Kidney (tissue), 14 donors: ENCODE data around the gene RIN3. TPM values are rescaled to one million over a fixed set of nuclear protein-coding genes. Genes with fewer than 3 reads are reported as not detected.

Experiments
- DNase-seq, 5 donors: peaks; one replicate each; pipeline ENCODE4 v3.0.0-alpha.2; 2013 to 2020
- FAIRE-seq: peaks from 2 replicates; lab custom pipeline; 2012; peaks lifted over from hg19 to GRCh38; lab: Jason Lieb, UNC
- H3K27ac ChIP-seq, 2 donors: one replicate each; pipeline ENCODE4 v1.7.0; 2013; ENCODE audit warnings: low read depth in 2 of 2, low read length in 2 of 2, inconsistent platforms in 1 of 2
- H3K27me3 ChIP-seq: one replicate; pipeline ENCODE4 v1.7.1; 2013; ENCODE audit warnings: low read length, inconsistent platforms; ENCODE audit not compliant: control insufficient read depth, insufficient read depth
- H3K36me3 ChIP-seq, 3 donors: one replicate each; pipeline versions ENCODE4 v1.7.0 to v1.7.1; 2013; ENCODE audit warnings: low read length in 3 of 3, control low read depth in 1 of 3, inconsistent platforms in 1 of 3; ENCODE audit not compliant: insufficient read depth in 3 of 3, control insufficient read depth in 2 of 3
- H3K4me1 ChIP-seq, 3 donors: one replicate each; pipeline versions ENCODE4 v1.7.0 to v1.7.1; 2013; ENCODE audit warnings: low read length in 3 of 3, inconsistent platforms in 1 of 3, low read depth in 1 of 3; ENCODE audit not compliant: control insufficient read depth in 2 of 3, insufficient read depth in 2 of 3
- H3K4me3 ChIP-seq, 3 donors: one replicate each; pipeline versions ENCODE4 v1.7.0 to v1.8.1; 2013; ENCODE audit warnings: low read length in 3 of 3, control low read depth in 1 of 3, inconsistent platforms in 1 of 3
- H3K9ac ChIP-seq, 3 donors: one replicate each; pipeline versions ENCODE4 v1.7.0 to v1.7.1; 2013; ENCODE audit warnings: low read length in 3 of 3, control low read depth in 1 of 3, inconsistent platforms in 1 of 3
- H3K9me3 ChIP-seq, 3 donors: one replicate each; pipeline versions ENCODE4 v1.7.0 to v1.7.1; 2013; ENCODE audit warnings: low read length in 3 of 3, control low read depth in 1 of 3, inconsistent platforms in 1 of 3; ENCODE audit not compliant: control insufficient read depth in 2 of 3, insufficient read depth in 1 of 3
- CTCF ChIP-seq: IDR thresholded peaks from 3 replicates; pipeline ENCODE4 v1.5.1; 2012; ENCODE audit warnings: mild to moderate bottlenecking, moderate library complexity, borderline replicate concordance; ENCODE audit not compliant: insufficient read depth; ENCODE audit errors: extremely low read depth
- intact Hi-C: fragments of 100-400 bp; cut with DNase I; formaldehyde crosslinking; loops from one replicate; pipeline ENCODE4 v1.11.1; 2022
- polyA plus RNA-seq: library from polyadenylated mRNA; stranded (reverse); fragments of 350-450 nt; fragmentation: Illumina TruSeq; extraction: RNeasy Lipid Tissue Mini Kit (QIAGEN cat#74804); gene quantifications from one replicate; pipeline ENCODE4 v1.2.3, GENCODE V29; 2014; ENCODE audit warnings: low read depth, low replicate concordance; ENCODE audit not compliant: insufficient read depth
- total RNA-seq: library from RNA; stranded (reverse); fragmentation: NEBNext Ultra II Directional; extraction: Animal tissue kit (Norgen Biotek cat#: 25700); gene quantifications from one replicate; pipeline ENCODE4 v1.2.1, GENCODE V29; 2021
- donor health status: control.
- donor health status: control.
- donor health status: control.
- donor health status: control.
- donor health status: control.
- donor health status: DM: yes; HTN: yes; CAD: no.
- donor health status: Normal renal cell carcinoma (clear cell type).

RIN3 gene
- total and polyA plus RNA-seq, 2 donors from 2014 or later = 7.1 to 30.4 TPM

GRCh38 chr14:92600318-92601053 lies 86.9 kb downstream of the RIN3 start:
- FAIRE-seq = no peak
- H3K4me3 ChIP-seq = no peak overlapping the region
- no peaks in the 10 kb centered on the region for H3K36me3 ChIP-seq
- no peak for DNase-seq
- H3K27me3 ChIP-seq = no peaks in the 10 kb centered on the region
- intact Hi-C loops = no loop called here
- no peak overlapping the region for H3K27ac ChIP-seq
- no peaks in the 10 kb centered on the region for H3K4me1 ChIP-seq
- H3K9ac ChIP-seq = no peak overlapping the region
- H3K9me3 ChIP-seq = no peaks in the 10 kb centered on the region
- TF ChIP-seq CTCF = no peak

DNA sequence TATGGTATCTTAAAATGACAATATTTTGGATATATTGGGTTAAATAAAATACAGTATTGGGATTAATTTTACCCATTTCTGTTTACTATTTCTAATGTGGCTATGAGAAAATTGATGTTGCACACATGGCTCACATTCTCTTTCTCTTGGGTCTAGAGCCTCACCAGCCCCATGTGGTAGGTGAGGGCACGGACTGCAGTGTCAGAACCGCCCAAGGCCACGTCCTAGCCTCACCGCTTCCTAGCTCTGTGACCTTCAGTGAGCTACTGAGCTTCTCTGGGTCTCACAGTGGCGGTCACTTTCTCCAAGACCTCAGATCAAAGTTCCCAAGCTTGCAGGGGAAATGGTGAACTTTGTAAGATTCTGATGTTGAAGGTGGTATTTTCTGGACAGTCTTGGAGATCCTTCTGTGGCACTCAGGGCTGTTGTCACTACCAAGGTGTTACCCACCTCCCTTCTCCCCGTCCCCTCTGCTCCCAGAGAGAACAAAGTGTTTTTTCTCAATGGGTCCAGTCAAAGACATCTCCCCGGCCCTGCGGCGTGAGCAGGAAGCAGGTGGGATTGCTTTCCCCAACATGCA lies 87.6 kb downstream of the RIN3 start:
- H3K27ac ChIP-seq = no peak overlapping the region
- intact Hi-C loops = no loop called here
- H3K36me3 ChIP-seq = no peaks in the 10 kb centered on the region
- no peak for DNase-seq
- FAIRE-seq = no peak
- no peak overlapping the region for H3K4me3 ChIP-seq
- no peak for TF ChIP-seq CTCF
- H3K27me3 ChIP-seq = no peaks in the 10 kb centered on the region
- no peaks in the 10 kb centered on the region for H3K9me3 ChIP-seq
- peak overlapping the region in 1 of 3 donors; percentile 19 for H3K9ac ChIP-seq
- H3K4me1 ChIP-seq = no peaks in the 10 kb centered on the region

DNA sequence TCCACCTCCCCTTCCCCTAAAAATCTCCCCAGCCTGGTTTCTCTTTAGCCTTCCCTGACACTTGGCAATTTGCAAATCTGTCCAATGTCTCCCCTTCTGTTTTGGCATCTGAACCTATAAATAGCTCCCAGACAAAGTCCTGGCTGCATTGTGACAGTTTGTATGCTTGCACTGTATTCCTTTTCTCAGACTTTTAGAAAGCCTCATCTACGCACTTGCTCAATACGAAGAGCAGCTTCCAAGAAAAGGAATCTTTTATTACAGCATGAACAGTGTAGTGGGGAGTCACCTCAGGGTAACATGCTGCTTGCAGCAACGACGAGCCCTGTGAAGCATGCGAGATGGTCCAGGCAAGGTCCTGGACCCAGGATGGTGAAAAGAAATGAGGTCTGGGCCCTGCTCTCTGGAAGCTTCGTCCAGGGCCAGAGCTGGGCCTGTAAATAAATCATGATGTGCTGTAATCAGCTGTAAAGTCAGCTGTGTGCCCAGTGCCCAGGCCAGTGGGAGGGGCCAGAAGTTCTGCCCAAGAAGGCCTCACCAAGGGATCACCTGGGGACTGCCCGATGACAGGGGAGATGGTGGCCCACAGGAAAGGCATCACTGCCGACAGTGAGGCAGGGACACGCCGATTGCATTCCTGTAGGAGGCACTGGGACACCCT lies 88.3 kb downstream of the RIN3 start:
- H3K27ac ChIP-seq = no peak overlapping the region
- DNase-seq = no peak

More for the DNA sequence above, 88.3 kb downstream of the RIN3 start:
- intact Hi-C loops = no loop called here
- H3K4me1 ChIP-seq = no peaks in the 10 kb centered on the region
- no peak overlapping the region for H3K4me3 ChIP-seq
- H3K36me3 ChIP-seq = no peaks in the 10 kb centered on the region
- H3K9me3 ChIP-seq = no peaks in the 10 kb centered on the region
- H3K27me3 ChIP-seq = no peaks in the 10 kb centered on the region
- no peak for TF ChIP-seq CTCF
- no peak for FAIRE-seq
- no peak overlapping the region for H3K9ac ChIP-seq
